ENCODE data around the gene CEP135.

DNA sequence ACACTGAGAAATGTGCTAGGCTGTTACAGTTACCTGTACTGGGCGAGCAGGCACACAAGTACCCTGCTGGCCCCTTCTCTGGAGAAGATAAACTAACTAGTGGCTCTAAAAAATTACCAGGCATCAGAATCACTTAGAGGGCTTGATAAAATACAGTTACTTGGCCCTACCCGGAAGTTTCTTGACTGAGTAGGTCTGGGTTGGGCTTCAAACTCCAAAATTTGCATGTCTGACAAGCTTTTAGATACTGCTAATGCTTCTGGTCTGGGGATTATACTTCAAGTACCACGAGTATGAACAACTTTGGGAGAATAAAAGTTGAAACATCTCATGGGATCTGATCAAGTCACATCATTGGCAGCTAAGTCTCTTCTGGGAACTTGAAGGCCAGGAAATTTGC is 30.8 kb downstream of the CEP135 start:
- TF ChIP-seq, protein P1, sequence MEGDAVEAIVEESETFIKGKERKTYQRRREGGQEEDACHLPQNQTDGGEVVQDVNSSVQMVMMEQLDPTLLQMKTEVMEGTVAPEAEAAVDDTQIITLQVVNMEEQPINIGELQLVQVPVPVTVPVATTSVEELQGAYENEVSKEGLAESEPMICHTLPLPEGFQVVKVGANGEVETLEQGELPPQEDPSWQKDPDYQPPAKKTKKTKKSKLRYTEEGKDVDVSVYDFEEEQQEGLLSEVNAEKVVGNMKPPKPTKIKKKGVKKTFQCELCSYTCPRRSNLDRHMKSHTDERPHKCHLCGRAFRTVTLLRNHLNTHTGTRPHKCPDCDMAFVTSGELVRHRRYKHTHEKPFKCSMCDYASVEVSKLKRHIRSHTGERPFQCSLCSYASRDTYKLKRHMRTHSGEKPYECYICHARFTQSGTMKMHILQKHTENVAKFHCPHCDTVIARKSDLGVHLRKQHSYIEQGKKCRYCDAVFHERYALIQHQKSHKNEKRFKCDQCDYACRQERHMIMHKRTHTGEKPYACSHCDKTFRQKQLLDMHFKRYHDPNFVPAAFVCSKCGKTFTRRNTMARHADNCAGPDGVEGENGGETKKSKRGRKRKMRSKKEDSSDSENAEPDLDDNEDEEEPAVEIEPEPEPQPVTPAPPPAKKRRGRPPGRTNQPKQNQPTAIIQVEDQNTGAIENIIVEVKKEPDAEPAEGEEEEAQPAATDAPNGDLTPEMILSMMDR (conservative IDR thresholded peaks at IDR 0.05; ENCODE audit: low read depth, low read length) = no peak
- TF ChIP-seq EZH2phosphoT487 (IDR thresholded peaks at IDR 0.05; ENCODE audit: borderline replicate concordance, low read length) = no peak

Measured in PC-3 (cell line).